ENCODE measurements around the gene PLD3.
A peak's percentile ranks its signal among the peaks of the same experiment; 100 is the strongest.
"Not testable (repeated sequence)": the region's sequence is repeated elsewhere in the genome, so short reads cannot be mapped to it uniquely, and the experiment has no call there.

PLD3 gene

DNA sequence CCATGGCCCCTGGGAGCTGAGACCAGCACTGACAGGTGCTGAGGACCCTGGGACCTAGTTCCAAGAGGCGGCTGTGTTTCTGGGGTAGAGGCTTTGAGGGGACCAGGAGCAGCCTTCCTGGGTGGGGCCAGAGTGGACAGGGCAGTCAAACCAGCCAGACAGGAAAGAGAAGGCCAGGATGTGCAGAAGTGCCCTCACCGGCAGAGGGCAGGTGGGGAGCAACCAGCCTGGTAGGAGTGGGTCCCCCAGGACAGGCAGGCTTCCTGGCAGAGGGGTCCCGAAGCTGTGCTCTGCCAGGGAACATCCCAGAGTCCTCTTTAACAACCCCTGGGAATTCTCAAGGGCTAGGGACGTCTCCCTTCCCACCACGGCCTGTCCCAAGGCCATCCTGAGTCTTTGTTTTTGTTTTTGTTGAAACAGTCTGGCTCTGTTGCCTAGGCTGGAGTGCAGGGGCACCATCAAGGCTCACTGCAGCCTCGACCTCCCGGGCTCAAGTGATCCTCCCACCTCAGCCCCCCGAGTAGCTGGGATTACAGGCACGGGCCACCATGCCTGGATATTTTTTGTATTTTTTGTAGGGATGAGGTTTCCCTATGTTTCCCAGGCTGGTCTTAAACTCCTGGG, 44.5 kb downstream of the PLD3 start:
- no peak for DNase-seq

DNA sequence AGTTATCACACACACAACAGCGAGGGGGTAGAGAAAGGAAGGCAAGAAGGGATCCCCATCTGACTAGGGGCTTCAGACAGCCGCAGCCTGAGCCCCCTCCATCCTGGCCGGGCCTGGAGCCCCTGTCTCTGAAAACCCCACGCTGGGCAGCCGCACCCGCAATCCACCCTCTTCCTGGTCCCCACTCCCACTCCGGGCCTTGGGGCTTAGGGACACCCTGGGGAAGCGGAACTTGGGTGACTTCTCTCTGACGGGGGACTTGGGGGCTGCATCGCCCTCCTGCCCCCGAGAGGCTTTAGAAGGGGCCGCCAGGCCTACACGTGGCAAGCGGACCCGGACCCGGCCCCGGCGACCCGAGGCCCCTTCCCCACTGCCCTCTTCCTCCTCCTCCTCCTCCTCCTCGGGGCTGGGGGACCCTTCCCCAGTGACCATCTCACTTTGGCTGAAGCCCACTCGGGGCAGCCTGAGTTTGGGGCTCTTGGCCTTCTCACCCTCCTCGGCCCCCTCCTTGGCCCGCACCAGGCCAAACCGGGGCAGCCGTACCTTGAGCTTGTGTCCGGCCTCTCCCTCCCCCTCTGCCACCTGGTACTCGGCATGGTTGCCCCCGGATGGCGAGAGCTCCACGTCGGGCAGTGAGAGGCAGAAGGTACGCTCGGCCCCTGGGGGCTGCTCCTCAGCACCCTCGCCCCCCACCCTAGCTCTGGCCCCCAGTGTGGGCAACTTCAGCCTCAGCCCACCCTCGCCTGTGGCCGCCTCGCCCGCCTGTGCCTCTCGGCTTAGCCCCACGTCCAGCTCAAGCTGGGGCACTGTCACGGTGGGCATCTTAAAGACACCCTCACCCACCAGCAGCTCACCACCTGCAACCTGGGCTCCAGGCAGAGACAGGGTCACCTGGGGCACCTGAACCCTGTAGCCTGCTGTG, 45.7 kb downstream of the PLD3 start:
- DNase-seq, result no peak

DNA sequence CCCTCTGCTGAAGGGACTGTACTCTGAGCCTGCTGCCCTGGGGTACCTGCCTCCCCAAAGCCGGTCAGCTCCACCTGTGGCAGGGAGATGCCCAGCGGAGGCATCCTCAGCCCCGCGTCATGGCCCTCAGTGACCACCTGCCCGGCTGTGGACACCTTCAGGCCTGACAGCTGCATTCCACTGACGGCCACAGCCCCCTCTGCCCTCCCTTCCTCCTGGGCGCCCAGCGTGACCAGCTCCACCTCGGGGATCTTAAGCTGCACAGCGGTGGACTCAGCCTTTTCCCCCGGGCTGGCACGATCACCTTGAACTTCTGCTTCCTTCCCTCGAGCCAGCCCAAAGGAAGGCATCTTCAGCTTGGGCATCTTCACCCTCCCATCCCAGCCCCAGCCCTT, 46.3 kb downstream of the PLD3 start:
- DNase-seq, result no peak

DNA sequence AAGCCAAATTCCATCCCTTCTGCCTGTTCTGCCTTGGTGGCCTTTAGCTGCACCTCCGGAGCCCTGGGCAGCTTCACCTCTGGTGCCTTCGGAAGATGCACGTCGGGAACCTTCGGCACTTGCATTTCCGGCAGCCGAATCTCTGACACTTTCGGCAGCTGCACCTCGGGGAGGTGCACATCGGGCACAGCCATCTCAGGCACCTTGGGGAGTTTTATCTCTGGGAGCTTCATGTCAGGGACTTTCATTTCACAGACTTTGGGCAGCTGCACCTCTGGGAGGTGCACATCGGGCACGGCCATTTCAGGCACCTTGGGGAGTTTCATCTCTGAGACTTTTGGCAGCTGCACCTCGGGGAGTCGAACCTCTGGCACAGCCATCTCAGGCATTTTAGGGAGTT, 47.5 kb downstream of the PLD3 start:
- no peak for DNase-seq

DNA sequence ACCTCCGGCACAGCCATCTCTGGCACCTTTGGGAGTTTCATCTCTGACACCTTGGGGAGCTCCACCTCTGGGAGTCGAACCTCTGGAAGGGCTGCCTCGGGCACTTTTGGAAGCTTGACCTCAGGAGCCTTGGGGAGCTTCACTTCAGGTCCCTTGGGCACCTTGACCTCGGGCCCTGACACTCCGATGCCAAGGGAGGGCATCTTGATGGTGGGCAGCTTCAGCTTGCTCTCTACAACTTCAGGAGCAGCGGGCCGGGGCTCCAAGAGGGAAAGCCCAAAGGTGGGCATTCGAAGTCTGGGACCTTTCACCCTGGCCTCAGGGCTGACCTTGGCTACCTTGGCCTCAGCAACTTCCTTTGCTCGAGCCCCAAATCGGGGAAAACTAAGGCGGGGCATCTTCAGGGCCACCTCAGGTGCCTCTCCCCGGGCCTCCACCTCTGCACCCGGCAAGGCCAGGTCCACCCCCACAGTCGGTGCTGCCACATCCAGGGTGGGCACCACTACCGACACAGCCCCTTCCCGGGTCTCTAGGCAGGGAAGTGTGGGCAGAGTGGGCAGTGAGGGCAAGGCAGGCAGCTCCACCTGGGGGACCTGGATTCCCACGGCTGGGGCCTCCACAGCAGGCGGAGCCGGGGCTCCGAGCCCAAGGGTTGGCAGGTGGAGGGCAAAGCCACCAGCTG, 48.5 kb downstream of the PLD3 start:
- DNase-seq, result no peak

DNA sequence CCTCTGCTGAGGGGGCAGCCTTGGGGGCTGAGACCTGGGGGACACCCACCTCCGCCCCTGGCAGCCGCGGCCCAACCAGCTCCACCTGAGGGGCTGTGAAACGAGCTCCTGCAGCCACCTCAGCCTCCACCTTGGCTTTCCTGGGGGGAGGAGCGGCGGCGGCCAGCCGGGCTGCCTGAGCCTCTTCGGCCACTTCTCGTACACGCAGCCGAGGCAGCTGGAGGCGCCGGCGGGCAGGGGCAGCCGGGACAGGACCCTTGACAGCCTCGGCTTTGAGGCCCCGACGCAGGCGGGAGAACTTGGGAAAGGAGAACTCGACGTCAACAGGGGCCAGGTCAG, 49.0 kb downstream of the PLD3 start:
- DNase-seq, result no peak

DNA sequence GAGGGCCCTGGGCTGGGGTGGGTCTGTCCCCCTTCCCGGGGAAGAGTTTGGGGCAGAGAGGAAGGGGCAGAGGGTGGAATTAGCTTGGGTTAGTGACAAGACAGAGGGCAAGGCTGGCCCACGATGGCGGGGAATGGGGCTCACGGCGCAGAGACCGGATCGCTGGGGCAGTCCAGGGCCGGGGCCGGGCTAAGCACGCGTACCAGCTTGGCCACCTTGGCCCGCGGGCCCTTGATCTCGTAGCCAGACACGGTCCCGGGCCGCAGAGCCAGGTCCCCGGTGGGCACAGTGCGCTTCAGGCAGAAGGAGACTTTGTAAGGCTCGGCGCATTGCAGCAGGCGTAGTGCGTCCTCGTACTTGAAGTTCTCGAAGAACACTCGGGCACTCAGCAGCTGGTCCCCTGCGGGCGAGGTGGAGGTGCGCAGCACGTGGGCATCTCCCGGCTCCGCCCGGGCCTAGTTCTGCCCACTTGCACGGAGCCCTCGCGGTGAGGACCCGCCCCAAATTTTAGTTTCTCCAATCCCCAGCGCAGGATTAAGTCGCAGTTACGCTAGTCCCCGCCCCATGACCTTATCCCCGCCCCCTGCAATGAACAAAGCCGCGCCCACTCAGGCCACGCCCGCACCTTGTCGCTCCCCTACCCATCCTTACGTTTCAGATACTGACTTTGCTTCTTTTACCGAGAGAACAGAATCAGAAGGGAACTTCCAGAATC, 50.1 kb downstream of the PLD3 start:
- DNase-seq, result peak; percentile 30

DNA sequence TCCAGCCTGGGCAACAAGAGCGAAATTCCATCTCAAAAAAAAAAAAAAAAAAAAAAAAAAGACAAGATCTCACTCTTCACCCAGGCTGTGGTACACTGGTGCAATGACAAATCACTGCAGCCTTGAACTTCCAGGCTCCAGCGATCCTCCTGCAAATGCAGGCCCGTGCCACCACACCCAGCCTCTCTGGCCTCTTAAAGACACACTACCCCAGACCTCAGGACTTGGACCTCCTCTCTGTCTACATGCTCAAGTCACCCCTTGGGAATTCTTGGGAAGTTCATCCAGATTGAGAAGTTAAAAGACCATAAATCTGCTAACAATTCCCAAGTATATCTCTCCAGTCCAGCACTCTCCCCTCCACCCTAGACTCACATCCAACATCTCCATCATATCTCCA, 52.1 kb downstream of the PLD3 start:
- no peak for DNase-seq

DNA sequence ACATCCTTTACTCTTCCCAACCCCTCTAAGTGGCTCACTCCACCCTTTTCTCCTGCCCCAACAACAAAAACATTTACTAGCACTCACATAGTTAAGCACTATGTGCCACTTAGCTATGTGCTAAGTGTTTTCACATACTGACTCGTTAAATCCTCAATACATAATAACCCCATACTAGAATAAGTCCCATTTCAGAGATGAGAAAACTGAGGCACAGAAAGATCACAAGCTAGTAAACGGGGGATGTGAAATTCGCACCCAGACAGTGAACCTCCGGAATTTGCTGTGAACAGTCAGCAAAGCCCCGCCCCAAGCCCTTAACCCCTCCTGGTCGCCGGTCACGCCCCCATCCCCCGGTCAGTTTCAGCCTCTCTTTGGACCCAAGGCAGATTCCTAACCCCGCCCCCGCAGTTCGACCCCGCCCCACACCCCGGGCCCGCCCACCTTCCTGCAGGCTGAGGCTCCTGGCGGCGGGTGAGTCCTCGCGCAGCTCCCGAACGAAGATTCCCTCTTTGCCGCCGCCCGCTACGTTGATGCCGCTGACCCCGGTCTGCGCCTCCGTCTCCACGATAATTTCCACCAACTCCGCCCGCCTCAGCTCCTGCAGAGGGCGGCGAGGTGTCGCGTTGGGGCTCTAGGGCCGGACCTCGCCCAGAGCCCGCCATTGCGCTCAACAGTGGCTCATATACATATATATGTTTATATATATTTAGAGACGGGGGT, 54.9 kb downstream of the PLD3 start:
- DNase-seq, result peak; percentile 62

DNA sequence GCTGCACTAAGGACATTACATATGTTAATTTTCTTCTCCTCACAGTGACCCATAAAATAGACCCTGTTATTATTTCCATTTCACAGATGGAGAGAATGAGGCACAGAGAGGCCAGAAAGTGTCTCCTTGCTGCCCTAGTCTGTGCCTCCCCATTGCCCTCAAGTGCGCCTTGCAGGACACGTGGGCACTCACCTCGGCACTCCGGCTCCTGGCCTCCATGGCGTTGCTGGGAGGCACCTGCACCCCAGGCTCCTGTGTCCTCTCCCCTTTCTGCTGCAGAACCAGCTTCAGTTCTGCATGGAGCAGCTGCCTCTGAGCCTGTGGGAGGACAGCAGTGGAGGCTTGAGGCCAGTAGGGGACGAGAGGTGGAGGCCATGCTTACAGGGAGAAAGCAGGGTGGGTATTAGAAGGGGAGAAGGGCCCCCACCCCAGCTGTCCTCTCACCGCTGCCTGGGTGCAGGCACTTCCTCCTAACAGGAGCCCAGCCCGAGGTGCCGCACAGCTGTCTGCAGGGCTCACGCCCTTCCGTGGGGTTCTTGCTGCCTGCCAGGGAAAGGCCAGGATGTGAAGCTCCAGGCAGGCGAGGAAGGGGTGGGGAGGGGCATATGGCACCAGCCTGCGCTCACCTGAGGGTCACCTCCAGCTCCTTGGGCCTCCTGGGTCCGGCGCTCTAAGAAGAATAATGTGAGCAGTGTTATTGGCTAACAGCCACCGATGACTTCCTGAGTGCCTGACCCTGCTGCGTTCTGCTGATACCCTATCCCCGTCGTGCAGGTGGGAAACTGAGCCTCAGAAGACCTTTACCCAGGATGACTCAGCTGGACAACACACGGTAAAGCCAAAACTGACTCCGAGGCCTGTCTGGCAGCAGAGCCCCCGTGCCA, 59.5 kb downstream of the PLD3 start:
- peak; percentile 1 for DNase-seq

DNA sequence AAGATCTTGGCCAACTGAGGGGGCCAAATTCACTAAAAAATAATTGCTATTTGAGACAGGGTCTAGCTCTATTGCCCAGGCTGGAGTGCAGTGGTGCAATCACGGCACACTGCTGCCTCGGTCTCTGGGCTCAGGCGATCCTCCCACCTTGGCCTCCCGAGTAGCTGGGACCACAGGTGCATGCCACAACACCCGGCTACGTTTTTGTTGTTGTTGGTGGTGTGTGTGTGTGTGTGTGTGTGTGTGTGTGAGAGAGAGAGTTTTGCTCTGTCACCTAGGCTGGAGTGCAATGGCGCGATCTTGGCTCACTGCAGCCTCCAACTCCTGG, 60.1 kb downstream of the PLD3 start:
- DNase-seq, result not testable (repeated sequence)

DNA sequence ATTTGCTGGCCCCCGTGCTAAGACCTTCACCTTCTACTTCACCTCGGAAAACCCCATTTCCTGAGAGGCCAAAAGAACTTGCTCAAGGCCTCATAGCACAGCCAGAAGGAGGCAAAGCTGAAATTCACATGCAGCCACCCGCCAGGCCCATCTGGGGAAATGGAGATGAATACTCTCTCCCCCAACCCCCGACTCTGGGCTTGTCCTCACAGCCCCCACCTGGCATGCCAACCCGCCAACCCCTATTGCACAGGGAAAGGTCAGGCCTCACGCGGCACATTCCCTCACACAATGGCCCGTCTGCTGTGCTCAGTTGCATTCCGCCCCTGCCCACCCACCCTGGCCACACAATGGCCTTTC, 61.5 kb downstream of the PLD3 start:
- DNase-seq, result no peak

DNA sequence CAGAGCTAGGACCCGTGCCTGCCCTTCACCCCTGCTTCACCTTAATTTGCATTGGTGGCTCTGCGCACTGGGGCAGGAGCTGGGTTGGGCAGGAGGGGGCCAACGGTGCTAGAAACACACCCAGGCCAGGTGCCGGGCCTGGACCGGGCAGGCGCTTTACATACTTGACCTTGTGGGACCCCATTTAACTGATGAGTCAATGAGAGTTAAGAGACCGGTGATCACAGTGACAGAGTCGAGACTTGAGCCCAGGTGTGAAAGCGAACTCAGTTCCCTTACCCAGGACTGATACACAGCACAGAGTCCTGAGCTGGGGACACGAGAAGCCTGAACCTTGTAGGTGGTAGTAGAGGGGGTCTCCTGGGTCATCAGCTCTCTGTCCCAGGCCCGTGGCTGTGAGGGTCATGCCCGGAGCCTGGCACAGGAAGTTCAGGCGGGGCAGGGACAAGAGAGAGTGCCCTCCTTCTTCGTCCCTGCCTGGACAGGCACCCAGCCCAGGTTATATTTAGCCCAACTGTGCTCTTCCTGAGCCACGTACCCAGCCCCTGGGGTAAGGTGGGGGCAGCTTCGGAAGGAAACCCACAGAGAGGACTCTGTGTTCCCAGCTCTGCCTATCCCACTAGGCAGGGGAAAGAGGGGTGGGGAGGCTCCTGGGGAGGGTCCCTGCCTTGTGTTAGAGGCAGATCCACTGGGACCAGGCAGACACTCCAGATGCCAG, 62.8 kb downstream of the PLD3 start:
- DNase-seq, result no peak

DNA sequence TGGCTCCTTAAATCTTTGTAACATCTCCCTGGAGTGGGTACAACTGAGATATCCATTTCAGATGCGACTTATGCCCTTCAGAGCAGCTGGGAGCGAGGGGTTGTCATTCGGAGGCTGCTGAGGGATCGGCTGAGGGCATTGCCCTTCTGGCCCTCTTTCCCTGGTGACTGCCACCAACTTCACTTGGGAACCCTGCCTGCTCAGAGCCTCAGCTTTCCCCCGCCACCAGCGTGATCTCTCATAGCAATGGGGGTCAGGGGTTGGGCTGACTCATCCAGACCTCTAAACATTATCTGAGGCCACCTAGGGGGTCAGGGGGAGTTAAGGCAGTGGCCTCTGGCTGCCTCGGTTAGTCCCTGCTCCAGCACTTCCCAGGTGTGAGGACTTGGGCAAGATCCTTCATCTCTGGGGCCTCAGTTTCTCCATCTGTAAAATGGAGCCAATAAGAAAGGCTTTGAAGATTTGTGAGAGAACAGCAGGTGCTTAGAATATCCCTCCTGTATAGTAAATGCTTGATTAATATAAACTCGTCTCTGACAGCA, 63.5 kb downstream of the PLD3 start:
- DNase-seq, result no peak

DNA sequence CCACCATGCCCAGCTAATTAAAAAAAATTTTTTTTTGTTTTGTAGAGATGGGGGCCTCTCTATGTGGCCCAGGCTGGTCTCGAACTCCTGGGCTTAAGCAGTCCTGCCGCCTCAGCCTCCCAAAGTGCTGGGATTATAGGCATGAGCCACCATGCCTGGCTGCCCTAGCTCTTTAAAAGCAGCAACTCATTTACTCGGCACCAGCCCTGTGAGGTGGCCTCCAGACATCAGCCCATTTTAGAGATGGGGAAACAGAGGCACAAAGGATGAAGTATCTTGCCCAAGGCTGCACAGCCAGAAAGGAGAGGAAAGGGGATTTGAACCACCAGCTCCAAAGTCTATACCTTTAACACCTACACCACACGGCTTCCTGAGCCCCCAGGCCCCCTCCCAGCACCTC, 64.4 kb downstream of the PLD3 start:
- no peak for DNase-seq

DNA sequence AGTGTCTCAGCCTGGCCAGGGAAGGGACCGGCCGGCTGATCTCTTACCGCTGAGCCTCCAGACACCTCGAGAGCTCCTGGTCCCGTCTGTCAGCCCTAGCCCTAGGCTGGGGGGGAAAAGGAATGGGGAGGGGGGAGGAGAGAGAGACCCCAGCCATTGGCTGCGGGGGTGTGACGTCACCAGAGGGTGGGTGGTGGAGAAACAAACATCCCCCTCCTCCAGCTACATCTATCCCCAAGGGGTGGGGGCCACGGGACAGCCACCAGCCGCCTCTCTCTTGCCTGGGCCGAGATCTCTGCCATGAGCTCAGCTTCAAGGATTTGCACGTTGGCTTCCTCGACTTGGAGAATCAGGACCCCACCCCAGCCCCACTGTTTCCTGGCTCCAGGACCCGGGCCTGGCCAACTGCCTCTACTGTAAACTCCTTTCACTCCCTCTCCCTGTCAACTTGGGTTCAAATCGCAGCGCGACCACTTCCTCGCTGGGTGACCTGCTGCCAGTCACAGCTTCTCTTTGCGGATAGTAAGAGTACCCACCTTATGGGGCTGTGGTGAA, 64.9 kb downstream of the PLD3 start, which contains the start of gene PRX:
Gene PRX, minus strand, starts transcription at position 88 of the 555 bp plus-strand sequence. CDS start 5,446 bp downstream, outside the sequence.
- no peak for DNase-seq

DNA sequence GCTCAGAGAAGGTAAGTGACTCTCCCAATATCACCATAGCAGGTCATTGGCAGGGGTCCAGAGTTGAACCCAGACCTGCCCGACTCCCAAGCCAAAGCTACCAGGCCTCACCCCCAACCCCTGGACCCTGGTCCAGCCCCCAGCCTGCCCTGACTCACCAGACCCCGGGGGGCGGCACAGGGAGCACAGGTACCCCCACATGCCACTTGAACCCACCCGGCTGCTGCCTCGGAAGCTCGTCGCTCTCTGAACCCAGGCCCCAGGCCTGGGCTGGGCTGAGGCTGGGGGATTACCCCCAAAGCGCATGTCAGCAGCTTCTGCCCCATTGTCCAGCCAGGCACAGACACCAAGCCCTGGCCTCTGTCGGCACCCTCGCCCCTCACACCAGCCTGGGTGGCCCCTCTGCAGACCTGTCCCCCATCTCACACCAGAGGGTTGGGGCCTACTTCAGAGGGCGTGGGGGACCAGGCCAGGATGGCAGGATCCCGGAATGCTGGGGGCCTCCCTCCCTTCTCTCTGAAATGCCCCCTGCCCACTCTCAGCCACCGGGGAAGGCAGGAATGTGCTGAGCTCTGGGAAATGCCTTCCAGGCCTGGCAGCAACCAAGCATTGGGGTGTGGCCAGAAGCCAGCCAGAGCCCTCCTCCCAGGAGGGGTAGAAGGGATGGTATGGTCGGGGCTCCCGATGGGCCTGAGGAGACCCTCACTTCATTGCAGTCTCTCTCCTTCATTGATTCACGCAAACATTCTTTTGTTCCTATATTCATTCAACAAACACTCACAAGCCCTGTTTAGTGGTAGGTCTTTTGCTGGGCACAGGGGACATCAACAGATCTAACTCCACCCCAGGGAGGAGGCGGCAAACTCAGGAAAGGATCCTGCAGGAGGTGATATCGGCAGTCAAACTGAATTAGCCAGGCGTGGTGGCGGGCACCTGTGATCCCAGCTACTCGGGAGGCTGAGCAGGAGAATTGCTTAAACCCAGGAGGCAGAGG, 66.3 kb downstream of the PLD3 start:
- DNase-seq, result no peak

DNA sequence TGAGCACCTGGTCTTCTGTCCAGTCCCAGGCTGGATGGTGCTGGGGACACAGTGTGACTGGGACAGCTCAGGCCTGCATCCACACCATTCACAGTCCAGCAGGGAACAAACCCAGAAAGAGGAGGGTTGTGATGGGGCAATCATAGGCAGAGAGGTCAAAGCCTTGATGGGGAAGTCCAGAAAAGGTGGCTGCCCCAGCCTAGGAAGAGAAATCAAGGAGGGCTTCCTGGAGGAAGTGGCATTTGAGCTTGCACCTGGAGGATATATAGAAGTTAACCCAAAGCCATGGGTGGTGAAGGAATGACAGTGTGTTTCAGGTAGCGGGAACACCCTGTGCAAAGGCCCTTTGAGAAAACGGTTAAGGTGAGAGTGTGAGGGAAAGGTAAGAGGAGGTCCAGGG, 67.3 kb downstream of the PLD3 start:
- no peak for DNase-seq

Data from activated effector memory CD4-positive, alpha-beta T cell treated with Interleukin-2 at 50 U/mL for 16 hours (primary cell).